GM20431 (cell line): ENCODE results near the gene C1QTNF9B.
"Not testable (repeated sequence)": the region's sequence is repeated elsewhere in the genome, so short reads cannot be mapped to it uniquely, and the experiment has no call there.

Experiments used
- in situ Hi-C: fragments of 300-500 bp; cut with MseI, MboI; formaldehyde crosslinking; loops from one replicate; pipeline ENCODE4 v1.15.0; 2020; ENCODE audit warnings: low sequenced_read_pairs; ENCODE audit not compliant: unreplicated experiment

Gene C1QTNF9B

GRCh38 chr13:23897452-23897919 lies at the start of gene C1QTNF9B:
C1QTNF9B (minus strand) TSS chr13:23897502.
- in situ Hi-C loops: not testable (repeated sequence)

DNA sequence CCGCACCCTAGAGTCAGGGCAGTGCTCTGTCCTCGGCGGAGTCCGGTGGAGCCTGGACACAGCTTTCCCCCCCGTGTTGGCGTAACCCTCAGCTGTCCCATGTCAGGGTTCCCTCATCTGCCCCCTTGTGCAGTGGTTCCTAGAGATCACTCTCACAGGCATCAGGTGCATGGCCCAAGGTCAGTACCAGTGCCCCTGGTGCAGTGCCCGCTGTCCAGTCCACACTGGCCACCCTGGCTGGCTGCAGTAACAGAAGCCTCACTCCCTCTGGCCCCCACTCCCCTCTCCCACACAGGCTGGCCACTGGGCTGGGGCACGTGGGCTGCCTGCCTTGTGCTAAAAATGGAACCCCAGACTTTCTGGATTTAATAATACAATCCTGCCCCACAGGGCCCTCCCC lies 49.6 kb upstream of the C1QTNF9B start:
- in situ Hi-C loops: no loop called here

DNA sequence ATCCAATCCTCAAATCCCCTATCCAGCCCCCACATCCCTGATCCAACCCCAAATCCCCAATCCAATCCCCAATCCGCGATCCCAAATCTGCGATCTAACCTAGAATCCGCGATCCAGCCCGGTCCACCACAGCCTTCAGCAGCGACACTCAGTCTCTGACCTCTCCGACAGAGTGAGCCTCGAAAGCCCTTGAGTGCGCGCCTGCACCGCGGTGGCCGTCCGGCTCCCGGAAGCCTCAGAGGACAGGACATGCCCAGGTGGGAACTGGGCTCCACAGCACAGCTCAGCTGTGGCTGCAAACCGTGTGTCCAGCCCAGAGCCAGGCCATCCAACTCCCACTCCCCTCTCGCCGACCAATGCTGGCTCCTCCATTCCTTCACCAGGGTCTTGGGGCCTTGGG lies 48.8 kb upstream of the C1QTNF9B start:
- in situ Hi-C loops: no loop called here

- in situ Hi-C loops: no loop called here
Measured at GRCh38 chr13:23945612-23946011, 48.3 kb upstream of the C1QTNF9B start.

DNA sequence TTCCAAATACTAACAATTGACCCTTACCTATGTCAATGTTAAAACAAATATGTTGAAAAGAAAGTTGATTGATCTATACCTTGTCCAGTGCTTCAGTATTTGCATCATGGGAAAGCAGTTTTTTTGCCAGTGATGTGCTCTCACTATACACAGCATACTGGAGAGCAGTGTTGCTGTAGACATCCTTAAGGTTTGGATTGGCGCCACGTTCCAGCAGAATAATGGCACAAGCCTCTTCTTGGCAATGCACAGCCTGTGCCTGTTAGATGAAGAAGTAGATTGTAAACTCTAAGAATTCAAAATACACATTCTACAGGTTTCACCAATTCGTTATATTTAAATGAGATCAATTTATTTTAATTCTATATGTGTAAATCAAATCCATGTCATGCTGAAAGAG lies 43.9 kb upstream of the C1QTNF9B start:
- in situ Hi-C loops: no loop called here

DNA sequence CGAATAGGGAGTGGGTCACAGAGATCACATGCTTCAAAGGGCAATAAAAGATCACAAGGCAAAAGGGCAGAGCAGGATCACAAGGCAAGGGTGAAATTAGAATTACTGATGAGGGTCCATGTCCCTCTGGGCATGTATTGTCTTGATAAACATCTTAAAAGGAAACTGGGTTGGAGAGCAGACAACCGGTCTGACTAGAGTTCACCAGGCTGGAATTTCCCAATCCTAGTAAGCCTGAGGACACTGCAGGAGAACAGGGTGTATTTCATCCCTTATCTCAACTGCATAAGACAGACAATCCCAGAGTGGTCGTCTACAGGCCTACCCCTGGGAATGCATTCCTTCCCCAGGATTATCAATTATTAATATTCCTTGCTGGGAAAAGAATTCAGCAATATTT lies 42.4 kb upstream of the C1QTNF9B start:
- in situ Hi-C loops: not testable (repeated sequence)

DNA sequence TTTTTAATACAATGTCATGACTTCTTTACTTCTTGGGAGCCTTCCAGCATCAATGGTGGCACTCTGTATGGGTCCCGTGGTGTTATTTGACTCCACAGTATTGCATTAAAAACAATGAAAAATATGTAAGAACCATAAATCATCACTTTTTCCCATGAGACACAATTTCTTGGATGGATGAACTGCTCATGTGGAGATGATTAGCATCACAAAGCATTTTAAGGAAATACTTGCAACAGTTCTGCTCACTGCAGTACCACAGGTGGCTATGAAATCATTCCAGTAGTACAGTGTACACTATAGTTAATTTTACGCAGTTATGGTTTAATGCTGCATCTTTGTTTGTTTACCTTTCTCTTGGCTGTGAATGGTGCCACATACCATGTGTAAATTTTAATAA lies 37.2 kb upstream of the C1QTNF9B start:
- in situ Hi-C loops: no loop called here

GRCh38 chr13:23928985-23929384 lies 31.7 kb upstream of the C1QTNF9B start:
- in situ Hi-C loops: no loop called here

DNA sequence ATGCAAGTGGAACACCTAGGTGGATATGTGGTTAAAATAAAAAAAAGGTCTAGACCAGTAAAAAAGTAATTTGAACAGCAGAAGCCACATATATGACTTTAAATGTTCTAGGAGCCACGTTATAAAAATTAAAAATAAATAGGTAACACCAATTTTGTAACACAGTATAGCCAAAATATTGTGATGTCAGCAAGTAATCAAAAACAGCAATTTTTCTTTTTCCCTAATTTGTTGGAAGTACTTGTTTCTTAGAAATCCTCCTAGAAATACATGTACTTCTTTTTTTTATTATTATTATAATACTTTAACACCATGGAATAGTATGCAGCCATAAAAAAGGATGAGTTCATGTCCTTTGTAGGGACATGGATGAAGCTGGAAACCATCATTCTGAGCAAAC lies 25.7 kb upstream of the C1QTNF9B start:
- in situ Hi-C loops: loop anchor here (25.0 kb wide), 1 partner anchor 289 kb away; no protein-coding TSS in a partner anchor

- in situ Hi-C loops: loop anchor here (25.0 kb wide), 1 partner anchor 290 kb away; no protein-coding TSS in a partner anchor
Measured at GRCh38 chr13:23922005-23922932, 25.0 kb upstream of the C1QTNF9B start.

DNA sequence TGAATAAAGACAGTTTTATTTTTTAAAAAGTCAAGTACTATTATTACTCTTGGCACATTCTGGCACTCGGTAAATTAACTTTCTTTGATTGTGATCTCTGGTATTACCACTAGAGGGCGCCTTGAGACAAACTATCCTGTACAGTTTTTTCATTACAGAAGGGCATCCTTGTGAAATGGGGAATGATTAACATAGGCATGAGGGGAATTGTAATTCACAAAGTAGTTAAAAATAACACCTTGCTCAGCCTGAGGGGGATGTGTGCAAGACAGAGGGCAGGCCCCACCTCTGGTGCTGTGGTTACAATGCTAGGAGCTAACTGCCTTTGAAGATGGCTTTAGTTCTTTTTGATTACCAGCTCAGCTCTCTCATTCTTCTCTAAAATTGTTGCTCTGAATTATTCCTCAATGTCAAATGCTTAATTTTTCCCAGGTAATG lies 24.2 kb upstream of the C1QTNF9B start:
- in situ Hi-C loops: loop anchor here (25.0 kb wide), 1 partner anchor 291 kb away; no protein-coding TSS in a partner anchor

GRCh38 chr13:23919006-23919405 lies 21.7 kb upstream of the C1QTNF9B start:
- in situ Hi-C loops: loop anchor here (25.0 kb wide), 1 partner anchor 293 kb away; no protein-coding TSS in a partner anchor

DNA sequence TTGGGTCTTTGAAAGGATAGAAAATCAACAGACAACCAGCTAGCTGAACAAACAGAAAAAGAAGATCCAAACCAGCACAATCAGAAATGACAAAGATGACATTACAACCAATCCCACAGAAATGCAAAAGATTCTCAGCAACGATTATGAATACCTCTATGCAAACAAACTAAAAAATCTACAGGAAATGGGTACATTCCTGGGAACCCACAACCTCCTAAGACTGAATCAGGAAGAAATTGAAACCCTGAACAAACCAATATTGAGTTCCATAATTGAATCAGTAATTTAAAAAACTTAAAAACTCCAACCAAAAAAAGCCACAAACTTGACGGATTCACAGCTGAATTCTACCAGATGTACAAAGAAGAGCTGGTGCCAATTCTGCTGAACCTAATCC lies 20.9 kb upstream of the C1QTNF9B start:
- in situ Hi-C loops: loop anchor here (25.0 kb wide), 1 partner anchor 294 kb away; no protein-coding TSS in a partner anchor

DNA sequence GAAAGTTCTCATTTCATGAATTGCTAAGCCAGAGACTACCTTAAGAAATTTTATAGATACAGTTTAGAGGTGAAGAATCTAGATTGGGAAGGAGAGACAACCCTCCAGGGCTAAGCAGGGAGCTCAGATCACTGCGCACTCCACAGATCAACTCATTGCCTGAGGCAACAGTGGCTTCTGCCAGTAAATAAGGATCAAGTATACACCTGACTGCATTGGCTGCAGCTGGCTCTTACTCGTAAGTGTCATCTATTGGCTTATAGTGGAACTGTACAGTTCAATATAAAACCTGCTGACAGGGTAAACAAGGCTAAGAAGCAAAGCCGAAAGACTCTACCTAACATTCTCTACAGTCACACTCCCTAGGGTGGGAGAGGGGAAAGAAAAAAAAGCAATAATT lies 18.0 kb upstream of the C1QTNF9B start:
- in situ Hi-C loops: loop anchor here (25.0 kb wide), 1 partner anchor 297 kb away; no protein-coding TSS in a partner anchor

- in situ Hi-C loops: loop anchor here (25.0 kb wide), 1 partner anchor 300 kb away; no protein-coding TSS in a partner anchor
Measured at GRCh38 chr13:23912469-23912868, 15.2 kb upstream of the C1QTNF9B start.

- in situ Hi-C loops: loop anchor here (25.0 kb wide), 1 partner anchor 303 kb away; no protein-coding TSS in a partner anchor
Measured at GRCh38 chr13:23909606-23910005, 12.3 kb upstream of the C1QTNF9B start.

GRCh38 chr13:23905766-23906165 lies 8.5 kb upstream of the C1QTNF9B start:
- in situ Hi-C loops: loop anchor here (25.0 kb wide), 1 partner anchor 307 kb away; no protein-coding TSS in a partner anchor

DNA sequence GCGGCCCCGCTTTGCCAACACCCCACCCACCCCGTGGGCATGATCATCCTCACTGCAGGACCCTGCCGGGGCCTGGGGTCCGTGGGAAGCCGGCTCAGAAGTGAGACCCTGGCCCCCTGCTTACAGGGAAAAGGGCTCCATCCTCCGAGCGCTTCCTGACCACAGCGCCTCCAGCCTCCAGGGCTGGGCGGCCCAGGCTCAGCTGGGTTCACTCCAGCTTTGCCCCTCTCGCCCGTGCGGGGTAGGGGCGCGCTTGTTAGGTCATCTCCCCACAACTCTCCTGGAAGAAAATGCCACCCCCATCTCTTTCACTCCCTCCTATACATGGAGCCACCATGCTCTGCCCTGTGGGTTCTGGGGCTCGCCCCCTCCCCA lies 6.6 kb upstream of the C1QTNF9B start:
- in situ Hi-C loops: loop anchor here (25.0 kb wide), 1 partner anchor 308 kb away; no protein-coding TSS in a partner anchor

- in situ Hi-C loops: loop anchor here (25.0 kb wide), 1 partner anchor 309 kb away; no protein-coding TSS in a partner anchor
Measured at GRCh38 chr13:23902975-23903905, 5.9 kb upstream of the C1QTNF9B start.

DNA sequence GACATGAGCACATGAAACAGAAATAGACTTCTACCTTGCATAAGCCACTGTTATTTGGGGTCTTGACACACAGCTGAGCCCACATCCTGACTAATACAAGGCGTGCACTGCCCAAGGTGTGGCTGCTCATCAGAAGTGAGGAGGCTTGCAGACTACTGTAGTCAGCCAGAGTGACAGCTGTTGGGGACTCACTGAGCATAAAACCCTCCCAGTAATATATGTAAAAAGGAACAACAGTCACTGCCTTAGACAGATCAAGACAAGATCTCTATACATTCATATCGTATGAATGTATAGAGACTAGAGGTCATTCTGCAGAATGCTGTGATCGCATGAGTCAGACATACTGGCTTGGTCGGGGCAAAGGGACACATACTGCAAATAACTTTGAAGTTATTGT lies 4.1 kb upstream of the C1QTNF9B start:
- in situ Hi-C loops: loop anchor here (25.0 kb wide), 1 partner anchor 311 kb away; no protein-coding TSS in a partner anchor
